Measurements from ENCODE around the gene PRKCA. TPM values are rescaled to one million over a fixed set of nuclear protein-coding genes. Genes with fewer than 3 reads are reported as not detected.

Gene PRKCA
- total RNA-seq, 2 donors from 2014 or later = 8.3 to 26.5 TPM

- Histone ChIP-seq H3K4me3 (no peak overlapping the region), H3K27me3 (replicated peaks; ENCODE audit: insufficient read depth) (peaks cover 8% of the 10 kb centered on the region), H3K4me1 (replicated peaks) (no peaks in the 10 kb centered on the region), H3K9me3 (no peaks in the 10 kb centered on the region), H3K27ac (no peak overlapping the region), H3K36me3 (no peaks in the 10 kb centered on the region)
- WGBS = 46% methylated on average over 7 of the region's 7 CpGs
- intact Hi-C loops (cut with DNase I) = no loop called here
- TF ChIP-seq POLR2A (IDR thresholded peaks at IDR 0.05) (no peak), POLR2AphosphoS5 (IDR thresholded peaks at IDR 0.05) (no peak)
- no peak for DNase-seq (ENCODE audit: low spot score)
These were observed 532.1 kb downstream of the PRKCA start for GRCh38 chr17:66834426-66834918.

GRCh38 chr17:66834919-66835454, 532.6 kb downstream of the PRKCA start, which contains the start of gene CACNG5:
TSS of gene CACNG5 (plus strand) at chr17:66835117. CDS start at chr17:66877333, 42,216 bp downstream.
- 7% methylated on average over 51 of the region's 57 CpGs for WGBS
- no peak for DNase-seq (ENCODE audit: low spot score)
- intact Hi-C loops (cut with DNase I) = no loop called here
- Histone ChIP-seq H3K27me3 (replicated peaks; ENCODE audit: insufficient read depth) (peaks cover 8% of the 10 kb centered on the region), H3K9me3 (no peaks in the 10 kb centered on the region), H3K4me3 (no peak within 1 kb of the TSS), H3K27ac (no peak within 1 kb of the TSS), H3K4me1 (replicated peaks) (no peaks in the 10 kb centered on the region), H3K36me3 (no peaks in the 10 kb centered on the region)
- TF ChIP-seq POLR2A (IDR thresholded peaks at IDR 0.05) (no peak), POLR2AphosphoS5 (IDR thresholded peaks at IDR 0.05) (no peak)
- TF ChIP-seq, protein P1, sequence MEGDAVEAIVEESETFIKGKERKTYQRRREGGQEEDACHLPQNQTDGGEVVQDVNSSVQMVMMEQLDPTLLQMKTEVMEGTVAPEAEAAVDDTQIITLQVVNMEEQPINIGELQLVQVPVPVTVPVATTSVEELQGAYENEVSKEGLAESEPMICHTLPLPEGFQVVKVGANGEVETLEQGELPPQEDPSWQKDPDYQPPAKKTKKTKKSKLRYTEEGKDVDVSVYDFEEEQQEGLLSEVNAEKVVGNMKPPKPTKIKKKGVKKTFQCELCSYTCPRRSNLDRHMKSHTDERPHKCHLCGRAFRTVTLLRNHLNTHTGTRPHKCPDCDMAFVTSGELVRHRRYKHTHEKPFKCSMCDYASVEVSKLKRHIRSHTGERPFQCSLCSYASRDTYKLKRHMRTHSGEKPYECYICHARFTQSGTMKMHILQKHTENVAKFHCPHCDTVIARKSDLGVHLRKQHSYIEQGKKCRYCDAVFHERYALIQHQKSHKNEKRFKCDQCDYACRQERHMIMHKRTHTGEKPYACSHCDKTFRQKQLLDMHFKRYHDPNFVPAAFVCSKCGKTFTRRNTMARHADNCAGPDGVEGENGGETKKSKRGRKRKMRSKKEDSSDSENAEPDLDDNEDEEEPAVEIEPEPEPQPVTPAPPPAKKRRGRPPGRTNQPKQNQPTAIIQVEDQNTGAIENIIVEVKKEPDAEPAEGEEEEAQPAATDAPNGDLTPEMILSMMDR (IDR thresholded peaks at IDR 0.05) = no peak

DNA sequence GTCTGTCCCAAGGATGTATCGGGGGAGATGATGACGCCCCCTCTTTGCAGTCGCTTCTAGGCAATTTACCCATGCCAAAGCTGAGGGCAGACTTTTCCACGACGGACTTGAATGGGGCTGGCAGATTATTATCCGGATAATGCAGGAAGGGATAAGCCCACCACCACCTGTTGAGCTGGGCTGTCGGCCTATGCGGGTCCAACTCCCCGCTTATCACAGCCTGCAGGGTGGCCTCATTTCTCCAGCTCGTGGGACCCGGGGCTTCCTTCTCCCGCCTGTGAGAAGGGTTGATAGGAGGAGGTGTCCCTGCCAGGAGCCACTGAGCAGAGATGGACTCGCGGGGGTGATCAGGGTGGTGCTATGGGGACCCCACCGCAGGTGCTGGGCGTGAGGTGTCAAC, 533.1 kb downstream of the PRKCA start:
- TF ChIP-seq, protein P1 (IDR thresholded peaks at IDR 0.05) = no peak
- Histone ChIP-seq H3K4me1 (replicated peaks) (no peaks in the 10 kb centered on the region), H3K27me3 (replicated peaks; ENCODE audit: insufficient read depth) (peaks cover 8% of the 10 kb centered on the region), H3K27ac (no peak overlapping the region), H3K9me3 (no peaks in the 10 kb centered on the region), H3K36me3 (no peaks in the 10 kb centered on the region), H3K4me3 (no peak overlapping the region)
- intact Hi-C loops (cut with DNase I) = no loop called here
- WGBS = 37% methylated on average over 14 of the region's 16 CpGs
- DNase-seq (ENCODE audit: low spot score) = no peak

DNA sequence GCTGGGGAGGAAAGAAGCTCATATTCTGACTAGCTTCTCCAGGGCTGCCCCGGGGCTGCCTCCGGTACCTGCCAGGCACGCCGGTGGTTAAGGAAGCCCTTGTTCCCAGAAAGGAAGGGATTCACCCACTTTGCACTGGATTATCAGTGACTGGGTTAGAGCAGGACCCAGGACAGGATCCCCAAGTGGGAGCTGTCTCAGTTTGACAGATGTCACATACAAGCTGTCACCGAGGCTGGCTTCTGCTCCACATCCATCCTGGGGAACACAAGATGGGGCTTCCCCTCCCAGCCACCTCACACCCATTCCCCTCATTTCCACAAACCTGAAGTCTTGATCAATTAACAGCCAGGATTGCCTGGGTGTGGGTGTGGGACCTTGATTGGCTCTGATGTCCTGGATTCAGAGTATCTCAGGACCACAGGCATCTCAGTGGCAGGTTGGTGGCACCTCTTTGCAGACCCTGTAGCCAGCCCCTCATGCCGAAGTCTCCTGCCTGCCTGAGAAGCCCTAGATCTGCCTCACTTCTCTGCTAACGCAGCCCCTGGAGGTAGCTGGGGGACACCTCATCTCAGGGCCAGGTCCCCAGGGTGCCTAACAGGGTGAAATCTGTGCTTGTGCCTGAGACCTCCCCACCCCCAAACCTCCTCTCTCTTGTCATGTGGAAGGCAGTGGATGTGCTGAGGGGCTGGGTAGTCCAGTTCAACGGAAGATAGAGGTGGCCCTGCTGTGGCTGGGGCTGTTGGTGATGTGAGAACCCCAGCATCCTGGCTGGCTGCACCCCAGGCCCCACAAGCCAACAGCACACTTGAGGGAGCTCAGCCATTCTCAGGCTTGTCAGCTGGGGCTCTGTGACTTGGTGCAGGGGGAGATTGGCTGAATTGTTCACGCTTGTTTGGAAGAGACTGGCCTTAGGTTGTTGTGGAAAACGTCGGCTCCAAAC, 533.9 kb downstream of the PRKCA start:
- intact Hi-C loops (cut with DNase I) = no loop called here
- H3K27me3 ChIP-seq (replicated peaks; ENCODE audit: insufficient read depth) = peaks cover 8% of the 10 kb centered on the region
- TF ChIP-seq, protein P1 (IDR thresholded peaks at IDR 0.05) = no peak
- no peak for TF ChIP-seq POLR2A (IDR thresholded peaks at IDR 0.05)
- no peak for TF ChIP-seq POLR2AphosphoS5 (IDR thresholded peaks at IDR 0.05)
- H3K36me3 ChIP-seq = no peaks in the 10 kb centered on the region
- no peak overlapping the region for H3K4me3 ChIP-seq
- DNase-seq (ENCODE audit: low spot score) = no peak
- no peaks in the 10 kb centered on the region for H3K4me1 ChIP-seq (replicated peaks)
- H3K9me3 ChIP-seq = no peaks in the 10 kb centered on the region
- no peak overlapping the region for H3K27ac ChIP-seq
- 70% methylated on average over 10 of the region's 11 CpGs for WGBS

GRCh38 chr17:66837226-66837625, 534.8 kb downstream of the PRKCA start:
- no peak overlapping the region for H3K4me3 ChIP-seq
- peaks cover 8% of the 10 kb centered on the region for H3K27me3 ChIP-seq (replicated peaks; ENCODE audit: insufficient read depth)
- intact Hi-C loops (cut with DNase I) = no loop called here
- no peaks in the 10 kb centered on the region for H3K36me3 ChIP-seq
- no peaks in the 10 kb centered on the region for H3K4me1 ChIP-seq (replicated peaks)
- 88% methylated on average over 1 of the region's 1 CpG for WGBS
- TF ChIP-seq POLR2AphosphoS5 (IDR thresholded peaks at IDR 0.05) (no peak), POLR2A (IDR thresholded peaks at IDR 0.05) (no peak)
- TF ChIP-seq, protein P1 (IDR thresholded peaks at IDR 0.05) = no peak
- no peak overlapping the region for H3K27ac ChIP-seq
- no peak for DNase-seq (ENCODE audit: low spot score)
- H3K9me3 ChIP-seq = no peaks in the 10 kb centered on the region

Data from prostate gland (tissue), 2 donors.